Right atrium auricular region (tissue), 2 donors: ENCODE results near the gene CPA3. TPM values are rescaled to one million over a fixed set of nuclear protein-coding genes. Genes with fewer than 3 reads are reported as not detected.

Source experiments
- DNase-seq: peaks from one replicate; pipeline ENCODE4 v3.0.0-alpha.2; 2019; ENCODE audit warnings: low spot score
- H3K27ac ChIP-seq, 2 donors: fragments of 200-600 bp; sonication (generic); 1 replicate in 1 of 2; 2 replicates in 1 of 2; pipeline ENCODE4 v1.5.1; 2016 to 2019
- H3K27me3 ChIP-seq, 2 donors: fragments of 200-600 bp; sonication (generic); one replicate each; pipeline versions ENCODE4 v1.5.1 to v1.6.0; 2017 to 2019
- H3K36me3 ChIP-seq: fragments of 200-600 bp; sonication (generic); one replicate; pipeline ENCODE4 v1.5.1; 2016
- H3K4me1 ChIP-seq, 2 donors: fragments of 200-600 bp; sonication (generic); one replicate each; pipeline versions ENCODE4 v1.5.1 to v1.6.0; 2017 to 2019
- H3K4me3 ChIP-seq, 2 donors: fragments of 200-600 bp; sonication (generic); 1 replicate in 1 of 2; 2 replicates in 1 of 2; pipeline ENCODE4 v1.5.1; 2017 to 2019; ENCODE audit warnings: mild to moderate bottlenecking in 1 of 2, moderate library complexity in 1 of 2
- H3K9me3 ChIP-seq, 2 donors: fragments of 200-600 bp; sonication (generic); one replicate each; pipeline ENCODE4 v1.5.1; 2019
- CTCF ChIP-seq, 2 donors: fragments of 200-600 bp; sonication (generic); IDR thresholded peaks; one replicate each; pipeline ENCODE4 v1.5.1; 2019; ENCODE audit warnings: antibody characterized with exemption in 2 of 2
- total RNA-seq, 2 donors: library from RNA; depleted of rRNA; stranded (reverse); fragments of >200 nt; gene quantifications; one replicate each; pipeline ENCODE4 v1.1.0, GENCODE V29; 2016

The CPA3 gene
- total RNA-seq, result 1 to 10 TPM; 1.3 to 5.1 TPM

- no peaks in the 10 kb centered on the region for H3K36me3 ChIP-seq
- H3K9me3 ChIP-seq, result no peaks in the 10 kb centered on the region
- no peak within 1 kb of the TSS for H3K4me3 ChIP-seq
- DNase-seq, result no peak
- no peaks in the 10 kb centered on the region for H3K4me1 ChIP-seq
- H3K27me3 ChIP-seq, result no peaks in the 10 kb centered on the region
- H3K27ac ChIP-seq, result no peak within 1 kb of the TSS
- no peak for TF ChIP-seq CTCF (IDR thresholded peaks at IDR 0.05)
These were observed at the start of gene CPA3 for GRCh38 chr3:148865049-148865448. Gene CPA3, plus strand, starts transcription at chr3:148865296. Its CDS starts 12 bp downstream, at chr3:148865308.

GRCh38 chr3:148815316-148816110, 49.6 kb upstream of the CPA3 start:
- H3K9me3 ChIP-seq, result no peaks in the 10 kb centered on the region
- H3K4me1 ChIP-seq, result no peaks in the 10 kb centered on the region
- no peak for TF ChIP-seq CTCF (IDR thresholded peaks at IDR 0.05)
- H3K27me3 ChIP-seq, result no peaks in the 10 kb centered on the region
- no peak for DNase-seq
- H3K27ac ChIP-seq, result no peak overlapping the region
- H3K4me3 ChIP-seq, result no peak overlapping the region
- no peaks in the 10 kb centered on the region for H3K36me3 ChIP-seq

GRCh38 chr3:148816427-148816826, 48.7 kb upstream of the CPA3 start:
- no peaks in the 10 kb centered on the region for H3K4me1 ChIP-seq
- H3K4me3 ChIP-seq, result no peak overlapping the region
- DNase-seq, result no peak
- H3K36me3 ChIP-seq, result no peaks in the 10 kb centered on the region
- H3K27ac ChIP-seq, result no peak overlapping the region
- H3K9me3 ChIP-seq, result no peaks in the 10 kb centered on the region
- no peak for TF ChIP-seq CTCF (IDR thresholded peaks at IDR 0.05)
- H3K27me3 ChIP-seq, result no peaks in the 10 kb centered on the region

- Histone ChIP-seq H3K27me3 (no peaks in the 10 kb centered on the region), H3K4me3 (no peak overlapping the region)
These were observed 48.0 kb upstream of the CPA3 start for GRCh38 chr3:148816981-148817525.

GRCh38 chr3:148820361-148821245, 44.5 kb upstream of the CPA3 start:
- DNase-seq, result no peak
- Histone ChIP-seq H3K36me3 (no peaks in the 10 kb centered on the region), H3K9me3 (peaks cover 0 to 3% of the 10 kb centered on the region in 2 donors), H3K4me1 (no peaks in the 10 kb centered on the region), H3K27me3 (no peaks in the 10 kb centered on the region), H3K4me3 (no peak overlapping the region), H3K27ac (no peak overlapping the region)
- no peak for TF ChIP-seq CTCF (IDR thresholded peaks at IDR 0.05)

More at GRCh38 chr3:148816981-148817525, 48.0 kb upstream of the CPA3 start:
- Histone ChIP-seq H3K27ac (no peak overlapping the region), H3K36me3 (no peaks in the 10 kb centered on the region), H3K4me1 (no peaks in the 10 kb centered on the region), H3K9me3 (no peaks in the 10 kb centered on the region)
- no peak for TF ChIP-seq CTCF (IDR thresholded peaks at IDR 0.05)
- DNase-seq, result no peak
